CD4-positive, alpha-beta T cell (primary cell): ENCODE data around the gene SSBP4. TPM values are rescaled to one million over a fixed set of nuclear protein-coding genes. Genes with fewer than 3 reads are reported as not detected.
A peak's percentile ranks its signal among the peaks of the same experiment; 100 is the strongest.

Experiments used
- ATAC-seq: fragments of 200-7000 bp; cut with Tn5 transposase; one replicate; pipeline ENCODE4 v1.10.0; 2022; ENCODE audit warnings: mild to moderate bottlenecking; ENCODE audit not compliant: poor library complexity
- CTCF ChIA-PET: fragments of 350-600 bp; sonication (Branson Sonifier 250); formaldehyde crosslinking; loops from one replicate; lab custom pipeline; 2021; ENCODE audit warnings: antibody characterized with exemption, inconsistent platforms; lab: Charles Lee
- POLR2A ChIA-PET: fragments of 350-600 bp; sonication (Branson Sonifier 250); formaldehyde crosslinking; loops from one replicate; lab custom pipeline; 2021; ENCODE audit warnings: antibody characterized with exemption, inconsistent platforms; lab: Charles Lee
- DNase-seq, 14 experiments: peaks; one replicate each; pipeline ENCODE4 v3.0.0-alpha.2; 2013 to 2020; ENCODE audit warnings: mixed read lengths in 2 of 14
- H3K27ac ChIP-seq, 2 donors: one replicate each; pipeline versions ENCODE4 v1.5.1 to v1.7.0; 2013; ENCODE audit warnings: low read length in 2 of 2, low read depth in 1 of 2, mild to moderate bottlenecking in 1 of 2
- H3K27me3 ChIP-seq, 2 experiments: 1 replicate in 1 of 2; 2 replicates in 1 of 2; pipeline versions ENCODE4 v1.6.1 to v1.7.0; 2013; ENCODE audit warnings: low read length in 2 of 2, control low read depth in 1 of 2, mild to moderate bottlenecking in 1 of 2, moderate library complexity in 1 of 2; ENCODE audit not compliant: insufficient read depth in 2 of 2, control insufficient read depth in 1 of 2
- H3K36me3 ChIP-seq: one replicate; pipeline ENCODE4 v1.6.1; 2013; ENCODE audit warnings: low read length, control low read depth; ENCODE audit not compliant: insufficient read depth
- H3K4me1 ChIP-seq: one replicate; pipeline ENCODE4 v1.6.1; 2013; ENCODE audit warnings: low read length, control low read depth; ENCODE audit not compliant: insufficient read depth
- H3K4me3 ChIP-seq: one replicate; pipeline ENCODE4 v1.5.1; 2013; ENCODE audit warnings: mild to moderate bottlenecking, low read length, moderate library complexity
- H3K9me3 ChIP-seq, 2 experiments: 1 replicate in 1 of 2; 2 replicates in 1 of 2; pipeline versions ENCODE4 v1.6.1 to v1.7.0; 2013; ENCODE audit warnings: low read length in 2 of 2, mild to moderate bottlenecking in 2 of 2, control low read depth in 1 of 2, moderate library complexity in 1 of 2; ENCODE audit not compliant: control insufficient read depth in 1 of 2, insufficient read depth in 1 of 2
- H3K27ac Mint-ChIP-seq: one replicate; pipeline ENCODE4 v1.8.0; 2020; ENCODE audit warnings: mixed read lengths
- H3K27me3 Mint-ChIP-seq: one replicate; pipeline ENCODE4 v1.8.0; 2021; ENCODE audit warnings: mixed read lengths
- H3K36me3 Mint-ChIP-seq: one replicate; pipeline ENCODE4 v1.8.0; 2021; ENCODE audit warnings: low read depth, mixed read lengths
- H3K4me1 Mint-ChIP-seq: one replicate; pipeline ENCODE4 v1.8.0; 2021; ENCODE audit warnings: low read depth, mixed read lengths
- H3K4me3 Mint-ChIP-seq: one replicate; pipeline ENCODE4 v1.8.0; 2020; ENCODE audit warnings: mild to moderate bottlenecking, mixed read lengths
- H3K9me3 Mint-ChIP-seq: one replicate; pipeline ENCODE4 v1.8.0; 2020; ENCODE audit warnings: mixed read lengths
- CTCF ChIP-seq: fragments of 200-600 bp; IDR thresholded peaks from one replicate; pipeline ENCODE4 v1.8.0; 2022; ENCODE audit warnings: antibody characterized with exemption, mild to moderate bottlenecking
- intact Hi-C, 2 experiments: fragments of 100-400 bp; cut with DNase I in 1 of 2; cut with micrococcal nuclease in 1 of 2; formaldehyde crosslinking; loops; one replicate each; pipeline versions ENCODE4 v1.15.1 to v1.9.0; 2023 to 2025; cut with DNase I, micrococcal nuclease
- total RNA-seq, 174 experiments: library from RNA in 2 of 174; stranded (reverse) in 2 of 174; gene quantifications; one replicate each; pipeline ENCODE4 v1.2.3 and lab custom pipeline; 2021 to 2026

Gene SSBP4
- total RNA-seq, 2 experiments from 2014 or later = 44.0 to 50.9 TPM

- Histone ChIP-seq H3K4me1 (peaks cover 79% of the 10 kb centered on the region), H3K27me3 (no peaks in the 10 kb centered on the region), H3K27ac (no peak overlapping the region), H3K4me3 (no peak overlapping the region), H3K36me3 (peaks cover 39% of the 10 kb centered on the region), H3K9me3 (no peaks in the 10 kb centered on the region)
- H3K27me3 Mint-ChIP-seq = no peaks in the 10 kb centered on the region
- intact Hi-C loops = loop anchor here (5.0 kb wide), 3 partner anchors 34 to 99 kb away; partner anchors contain the start of gene UBA52 (in 1 of the 2)
- ATAC-seq (no peak), DNase-seq (no peak)
- ChIA-PET POLR2A (no interaction called here), CTCF (interaction anchor here (1.9 kb wide), 1 partner anchor 46 kb away, joined by 5 read pairs; no protein-coding TSS in a partner anchor)
- H3K4me3 Mint-ChIP-seq = no peak overlapping the region
- H3K27ac Mint-ChIP-seq = peak overlapping the region; percentile 39
- peaks cover 37% of the 10 kb centered on the region for H3K4me1 Mint-ChIP-seq
- no peaks in the 10 kb centered on the region for H3K9me3 Mint-ChIP-seq
- peaks cover 22% of the 10 kb centered on the region for H3K36me3 Mint-ChIP-seq
- no peak for TF ChIP-seq CTCF
Observed at GRCh38 chr19:18473706-18474087, 54.5 kb downstream of the SSBP4 start.

- no peak for DNase-seq
- H3K27me3 Mint-ChIP-seq = no peaks in the 10 kb centered on the region
- H3K27ac ChIP-seq = peak overlapping the region; percentile 43 to 58
- no peak for TF ChIP-seq CTCF
- peaks cover 80% of the 10 kb centered on the region for H3K4me1 ChIP-seq
- no peaks in the 10 kb centered on the region for H3K9me3 ChIP-seq
- ChIA-PET CTCF (interaction anchor here (0.6 to 2.4 kb wide), 5 partner anchors 13 to 46 kb away, joined by 3 to 6 read pairs (median 5); no protein-coding TSS in a partner anchor), POLR2A (interaction anchor here (0.6 to 1.0 kb wide), 2 partner anchors 23 to 98 kb away, joined by 3 read pairs; no protein-coding TSS in a partner anchor)
- no peak overlapping the region for H3K4me3 Mint-ChIP-seq
- no peaks in the 10 kb centered on the region for H3K27me3 ChIP-seq
- peaks cover 22% of the 10 kb centered on the region for H3K36me3 Mint-ChIP-seq
- no peak for ATAC-seq
- no peak overlapping the region for H3K4me3 ChIP-seq
- H3K4me1 Mint-ChIP-seq = peaks cover 44% of the 10 kb centered on the region
- peaks cover 33% of the 10 kb centered on the region for H3K36me3 ChIP-seq
- H3K27ac Mint-ChIP-seq = peak overlapping the region; percentile 83
- H3K9me3 Mint-ChIP-seq = no peaks in the 10 kb centered on the region
- intact Hi-C loops = loop anchor here (5.0 kb wide), 3 partner anchors 33 to 98 kb away; partner anchors contain the start of gene UBA52 (in 1 of the 2)
Observed at GRCh38 chr19:18474366-18474887, 55.2 kb downstream of the SSBP4 start.

- ChIA-PET CTCF (interaction anchor here (0.6 to 2.4 kb wide), 5 partner anchors 13 to 45 kb away, joined by 3 to 6 read pairs (median 5); no protein-coding TSS in a partner anchor), POLR2A (interaction anchor here (0.6 to 1.0 kb wide), 2 partner anchors 22 to 98 kb away, joined by 3 read pairs; no protein-coding TSS in a partner anchor)
- peaks cover 50% of the 10 kb centered on the region for H3K4me1 Mint-ChIP-seq
- no peak for TF ChIP-seq CTCF
- peak overlapping the region; percentile 83 for H3K27ac Mint-ChIP-seq
- H3K27me3 ChIP-seq = no peaks in the 10 kb centered on the region
- no peaks in the 10 kb centered on the region for H3K27me3 Mint-ChIP-seq
- no peaks in the 10 kb centered on the region for H3K9me3 Mint-ChIP-seq
- H3K4me3 ChIP-seq = no peak overlapping the region
- H3K4me1 ChIP-seq = peaks cover 80% of the 10 kb centered on the region
- H3K36me3 Mint-ChIP-seq = peaks cover 21% of the 10 kb centered on the region
- ATAC-seq (peak; percentile 80), DNase-seq (peak in 4 of 14 experiments; percentile 49 to 86 (median 80))
- peak overlapping the region; percentile 43 to 58 for H3K27ac ChIP-seq
- H3K36me3 ChIP-seq = peaks cover 33% of the 10 kb centered on the region
- H3K9me3 ChIP-seq = no peaks in the 10 kb centered on the region
- peak overlapping the region; percentile 26 for H3K4me3 Mint-ChIP-seq
- intact Hi-C loops = no loop called here
Observed at GRCh38 chr19:18475004-18475453, 55.8 kb downstream of the SSBP4 start.
